Prostate gland (tissue), 2 donors: ENCODE measurements around the gene CRISPLD2. TPM values are rescaled to one million over a fixed set of nuclear protein-coding genes. Genes with fewer than 3 reads are reported as not detected.
"Not testable (repeated sequence)": the region's sequence is repeated elsewhere in the genome, so short reads cannot be mapped to it uniquely, and the experiment has no call there.

Experiments
- DNase-seq: peaks from one replicate; pipeline ENCODE4 v3.0.0-alpha.2; 2019; ENCODE audit warnings: low spot score
- H3K27ac ChIP-seq, 2 donors: fragments of 200-600 bp; sonication (generic); 2 replicates each; pipeline ENCODE4 v1.5.1; 2017 to 2019
- H3K27me3 ChIP-seq: fragments of 200-600 bp; sonication (generic); replicated peaks from 2 replicates; pipeline ENCODE4 v1.5.1; 2019; ENCODE audit not compliant: insufficient read depth
- H3K36me3 ChIP-seq, 2 donors: fragments of 200-600 bp; sonication (generic); 1 replicate in 1 of 2; 2 replicates in 1 of 2; pipeline versions ENCODE4 v1.5.1 to v1.8.1; 2017 to 2019
- H3K4me1 ChIP-seq: fragments of 200-600 bp; sonication (generic); replicated peaks from 2 replicates; pipeline ENCODE4 v1.5.1; 2019
- H3K4me3 ChIP-seq, 2 donors: fragments of 200-600 bp; sonication (generic); 2 replicates each; pipeline ENCODE4 v1.5.1; 2017 to 2019
- H3K9me3 ChIP-seq: fragments of 200-600 bp; sonication (generic); 2 replicates; pipeline ENCODE4 v1.5.1; 2017
- POLR2A ChIP-seq: fragments of 450-650 bp; IDR thresholded peaks from one replicate; pipeline ENCODE4 v1.6.1; 2016; ENCODE audit warnings: antibody characterized with exemption, mild to moderate bottlenecking
- POLR2AphosphoS5 ChIP-seq: sonication (generic); formaldehyde crosslinking; IDR thresholded peaks from one replicate; pipeline ENCODE4 v1.6.1; 2017; ENCODE audit warnings: antibody characterized with exemption
- WGBS: methylation state at CpG from one replicate; pipeline ENCODE4 v1.1.5; 2018; 5-methylcytosine and 5-hydroxymethylcytosine counted together
- intact Hi-C: fragments of 100-400 bp; cut with DNase I; formaldehyde crosslinking; loops from one replicate; pipeline ENCODE4 v1.14.2; 2022
- total RNA-seq, 2 donors: library from RNA; depleted of rRNA; stranded (reverse); fragments of >200 nt; gene quantifications; one replicate each; pipeline ENCODE4 v1.1.0, GENCODE V29; 2016
- TF ChIP-seq, protein P1 (sequence below), 4 experiments: fragments of 200-600 bp in 2 of 4; fragments of 450-650 bp in 2 of 4; sonication (generic) in 2 of 4; IDR thresholded peaks; 1 replicate in 3 of 4; 2 replicates in 1 of 4; pipeline ENCODE4 v1.5.1; 2016 to 2019; ENCODE audit warnings: antibody characterized with exemption in 4 of 4, mild to moderate bottlenecking in 2 of 4, moderate library complexity in 2 of 4

Gene CRISPLD2
- total RNA-seq, 2 donors from 2014 or later: 186 to 226 TPM

DNA sequence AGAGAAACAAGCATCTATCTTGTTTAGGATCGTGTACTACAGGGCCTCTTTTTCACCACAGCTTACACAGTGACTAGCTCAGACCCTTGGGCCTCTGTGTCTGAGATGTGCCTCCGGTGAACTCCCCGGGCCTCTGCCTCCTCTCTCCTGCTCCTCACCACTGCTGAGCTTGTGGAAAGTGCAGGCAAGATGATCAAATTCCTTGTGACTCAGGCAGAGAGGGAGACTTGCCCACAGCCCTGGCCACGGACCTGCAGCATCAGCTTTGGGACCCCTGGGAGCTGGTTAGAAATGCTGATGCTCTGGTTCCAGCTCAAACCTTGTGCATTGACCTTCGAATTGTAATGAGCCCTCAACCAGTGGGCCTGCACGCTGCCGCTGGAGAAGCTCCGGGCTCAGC, 111.7 kb downstream of the CRISPLD2 start:
- Histone ChIP-seq H3K27me3 (no peaks in the 10 kb centered on the region), H3K4me3 (no peak overlapping the region), H3K27ac (no peak overlapping the region), H3K4me1 (no peaks in the 10 kb centered on the region), H3K9me3 (no peaks in the 10 kb centered on the region), H3K36me3 (no peaks in the 10 kb centered on the region)
- 100% methylated on average over 8 of the region's 8 CpGs for WGBS
- DNase-seq: no peak
- TF ChIP-seq POLR2AphosphoS5 (no peak), POLR2A (no peak)
- TF ChIP-seq, protein P1, sequence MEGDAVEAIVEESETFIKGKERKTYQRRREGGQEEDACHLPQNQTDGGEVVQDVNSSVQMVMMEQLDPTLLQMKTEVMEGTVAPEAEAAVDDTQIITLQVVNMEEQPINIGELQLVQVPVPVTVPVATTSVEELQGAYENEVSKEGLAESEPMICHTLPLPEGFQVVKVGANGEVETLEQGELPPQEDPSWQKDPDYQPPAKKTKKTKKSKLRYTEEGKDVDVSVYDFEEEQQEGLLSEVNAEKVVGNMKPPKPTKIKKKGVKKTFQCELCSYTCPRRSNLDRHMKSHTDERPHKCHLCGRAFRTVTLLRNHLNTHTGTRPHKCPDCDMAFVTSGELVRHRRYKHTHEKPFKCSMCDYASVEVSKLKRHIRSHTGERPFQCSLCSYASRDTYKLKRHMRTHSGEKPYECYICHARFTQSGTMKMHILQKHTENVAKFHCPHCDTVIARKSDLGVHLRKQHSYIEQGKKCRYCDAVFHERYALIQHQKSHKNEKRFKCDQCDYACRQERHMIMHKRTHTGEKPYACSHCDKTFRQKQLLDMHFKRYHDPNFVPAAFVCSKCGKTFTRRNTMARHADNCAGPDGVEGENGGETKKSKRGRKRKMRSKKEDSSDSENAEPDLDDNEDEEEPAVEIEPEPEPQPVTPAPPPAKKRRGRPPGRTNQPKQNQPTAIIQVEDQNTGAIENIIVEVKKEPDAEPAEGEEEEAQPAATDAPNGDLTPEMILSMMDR (IDR thresholded peaks at IDR 0.05): no peak
- intact Hi-C loops: no loop called here

DNA sequence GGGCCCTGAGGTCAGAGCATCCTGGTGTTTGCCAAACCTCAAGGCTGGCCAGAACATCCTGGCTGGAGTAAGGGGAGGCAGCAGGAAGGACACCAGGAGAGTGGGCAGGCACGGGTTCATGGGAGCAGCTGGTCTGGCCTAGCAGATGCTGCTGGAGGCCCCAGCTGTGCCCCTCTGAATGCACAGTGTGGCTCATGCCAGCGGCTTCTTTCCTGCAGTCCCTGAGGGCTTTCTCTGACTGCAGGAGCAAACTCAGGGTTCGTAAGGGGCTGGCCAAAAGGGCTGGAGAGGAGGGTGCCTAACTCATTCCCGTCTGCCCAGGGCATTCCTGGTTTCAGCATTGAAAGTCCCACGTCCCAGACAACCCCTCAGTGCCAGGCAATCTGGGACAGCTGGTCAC, 112.9 kb downstream of the CRISPLD2 start:
- H3K4me3 ChIP-seq: no peak overlapping the region
- peak overlapping the region in 1 of 2 donors; percentile 57 for H3K27ac ChIP-seq
- intact Hi-C loops: no loop called here
- H3K9me3 ChIP-seq: no peaks in the 10 kb centered on the region
- DNase-seq: no peak
- no peak for TF ChIP-seq POLR2AphosphoS5
- TF ChIP-seq, protein P1 (IDR thresholded peaks at IDR 0.05): no peak
- no peak for TF ChIP-seq POLR2A
- no peaks in the 10 kb centered on the region for H3K27me3 ChIP-seq
- WGBS: 88% methylated on average over 5 of the region's 5 CpGs
- H3K36me3 ChIP-seq: no peaks in the 10 kb centered on the region
- H3K4me1 ChIP-seq: no peaks in the 10 kb centered on the region

DNA sequence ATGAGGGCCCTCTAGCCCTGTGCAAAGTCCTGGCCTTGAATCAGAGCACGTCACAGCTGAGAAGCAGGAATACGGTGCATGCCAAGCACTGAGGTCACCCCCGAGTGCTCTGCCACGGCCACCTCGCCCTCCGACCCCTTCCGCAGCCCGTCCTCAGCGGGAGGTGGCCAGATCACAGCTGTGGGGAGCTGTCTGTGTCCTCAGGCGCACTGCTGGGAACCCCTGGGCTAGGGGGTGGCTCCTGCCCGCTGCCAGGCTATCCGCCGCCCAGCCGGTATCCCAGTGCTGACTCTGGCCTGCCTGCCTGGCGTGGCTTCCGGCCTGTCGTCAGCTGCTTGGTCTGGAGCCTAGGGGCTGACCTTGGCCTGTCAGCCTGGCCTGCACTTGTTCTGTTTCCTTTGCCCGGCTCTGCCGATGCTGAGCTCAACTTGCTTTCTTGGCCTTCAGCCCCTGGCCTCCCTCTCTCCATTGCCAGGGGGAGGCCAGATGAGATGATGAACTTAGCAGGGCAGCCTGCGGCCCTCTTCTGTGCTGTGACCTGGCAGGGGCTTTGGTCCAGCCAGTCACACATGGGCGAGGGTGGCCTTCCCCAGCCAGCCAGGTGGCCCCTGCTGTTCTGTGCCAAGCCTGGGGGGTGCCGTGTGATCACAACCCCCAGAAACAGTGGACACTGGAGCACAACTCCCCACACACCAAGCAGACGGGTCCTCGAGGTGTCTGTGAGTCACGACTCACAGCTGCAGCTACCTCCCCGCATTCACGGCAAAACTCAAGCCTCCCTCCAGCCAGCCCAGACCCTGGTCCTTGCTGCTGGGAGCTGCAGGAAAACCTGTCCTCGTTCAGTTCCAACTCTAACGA, 114.2 kb downstream of the CRISPLD2 start:
- Histone ChIP-seq H3K4me3 (no peak overlapping the region), H3K27ac (peak overlapping the region; percentile 57 to 66), H3K9me3 (no peaks in the 10 kb centered on the region), H3K4me1 (no peaks in the 10 kb centered on the region), H3K27me3 (no peaks in the 10 kb centered on the region), H3K36me3 (no peaks in the 10 kb centered on the region)
- intact Hi-C loops: no loop called here
- WGBS: 71% methylated on average over 29 of the region's 29 CpGs
- DNase-seq: no peak
- TF ChIP-seq POLR2A (no peak), POLR2AphosphoS5 (no peak)
- TF ChIP-seq, protein P1 (IDR thresholded peaks at IDR 0.05): no peak

DNA sequence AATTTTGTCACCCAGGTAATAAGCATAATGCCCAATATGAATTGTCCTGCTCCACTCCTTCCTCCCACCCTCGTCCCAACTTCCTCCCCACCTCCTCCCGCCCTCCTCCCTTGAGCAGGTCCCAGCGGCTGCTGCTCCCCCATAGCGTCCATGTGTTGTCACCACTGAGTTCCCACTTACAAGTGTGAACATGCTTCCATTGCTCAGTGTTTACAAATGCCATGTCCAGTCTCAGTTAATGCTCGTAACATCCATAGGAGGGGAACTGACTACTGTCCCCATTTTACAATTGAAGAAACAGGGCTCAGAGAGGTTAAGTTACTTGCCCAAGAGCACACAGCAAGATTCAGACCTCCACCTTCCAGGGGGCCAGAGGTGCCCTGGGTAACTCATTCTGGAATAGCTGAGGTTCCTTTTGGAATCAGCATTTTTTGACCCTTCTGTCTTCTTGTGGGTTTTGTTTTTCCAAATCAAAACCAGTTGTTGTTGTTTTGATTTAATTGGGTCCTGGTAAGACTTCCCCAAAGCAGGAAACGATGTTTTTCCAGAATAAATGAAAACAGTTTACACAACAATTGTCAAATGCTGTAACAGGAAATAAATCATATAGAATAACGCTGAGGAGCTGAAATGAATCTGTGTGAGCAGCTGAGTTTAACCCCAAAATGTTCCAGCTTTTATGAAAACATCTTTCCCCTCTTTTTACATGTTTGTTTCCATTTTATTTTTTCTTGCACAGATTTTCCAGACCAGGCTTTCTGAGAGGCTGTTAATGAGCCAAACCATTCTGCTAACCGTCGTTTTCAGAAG, 117.6 kb downstream of the CRISPLD2 start:
- no peak for TF ChIP-seq POLR2AphosphoS5
- TF ChIP-seq, protein P1 (IDR thresholded peaks at IDR 0.05): no peak
- TF ChIP-seq POLR2A: no peak
- DNase-seq: no peak
- Histone ChIP-seq H3K27me3 (no peaks in the 10 kb centered on the region), H3K4me3 (no peak overlapping the region), H3K27ac (no peak overlapping the region), H3K9me3 (no peaks in the 10 kb centered on the region), H3K4me1 (no peaks in the 10 kb centered on the region), H3K36me3 (no peaks in the 10 kb centered on the region)
- intact Hi-C loops: no loop called here
- 45% methylated on average over 9 of the region's 9 CpGs for WGBS

DNA sequence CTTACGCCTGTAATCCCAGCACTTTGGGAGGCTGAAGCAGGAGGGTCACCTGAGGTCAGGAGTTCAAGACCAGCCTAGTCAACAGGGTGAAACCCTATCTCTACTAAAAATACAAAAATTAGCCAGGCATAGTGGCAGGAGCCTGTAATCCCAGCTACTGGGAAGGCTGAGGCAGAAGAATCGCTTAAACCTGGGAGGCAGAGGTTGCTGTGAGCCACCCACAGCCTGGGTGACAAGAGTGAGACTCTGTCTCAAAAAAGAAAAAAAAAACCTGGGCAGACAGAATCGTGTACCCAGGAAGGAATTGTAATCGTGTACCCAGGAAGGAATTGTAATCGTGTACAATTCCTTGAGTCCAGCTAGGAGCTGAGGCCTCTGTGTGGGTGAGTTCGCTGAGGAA, 118.8 kb downstream of the CRISPLD2 start:
- H3K9me3 ChIP-seq, DNase-seq, intact Hi-C loops, H3K27me3 ChIP-seq, H3K4me1 ChIP-seq, H3K36me3 ChIP-seq, H3K4me3 ChIP-seq, H3K27ac ChIP-seq: not testable (repeated sequence)
- whole genome bisulfite sequencing: 84% methylated on average over 6 of the region's 6 CpGs
